Neutrophil (primary cell): ENCODE measurements around the gene IZUMO1.

Experiments
- H3K27ac ChIP-seq: fragments of 200-600 bp; sonication (generic); 2 replicates; pipeline ENCODE4 v1.5.1; 2016; ENCODE audit warnings: mild to moderate bottlenecking, moderate library complexity
- H3K27me3 ChIP-seq: fragments of 200-600 bp; sonication (generic); 2 replicates; pipeline ENCODE4 v1.6.0; 2016; ENCODE audit warnings: mild to moderate bottlenecking
- H3K36me3 ChIP-seq: fragments of 200-600 bp; sonication (generic); 2 replicates; pipeline ENCODE4 v1.5.1; 2017
- H3K4me1 ChIP-seq, 2 experiments: fragments of 200-600 bp in 1 of 2; sonication (generic) in 1 of 2; 1 replicate in 1 of 2; 2 replicates in 1 of 2; pipeline versions ENCODE4 v1.5.1 to v1.6.1; 2013 to 2016; ENCODE audit warnings: low read depth in 1 of 2, low read length in 1 of 2, mild to moderate bottlenecking in 1 of 2, moderate library complexity in 1 of 2; ENCODE audit not compliant: control insufficient read depth in 1 of 2, insufficient read depth in 1 of 2
- H3K4me3 ChIP-seq, 2 experiments: fragments of 200-600 bp in 1 of 2; sonication (generic) in 1 of 2; 1 replicate in 1 of 2; 2 replicates in 1 of 2; pipeline ENCODE4 v1.5.1; 2013 to 2016; ENCODE audit warnings: low read depth in 1 of 2, low read length in 1 of 2, mild to moderate bottlenecking in 1 of 2, moderate library complexity in 1 of 2
- H3K9me3 ChIP-seq: fragments of 200-600 bp; sonication (generic); 2 replicates; pipeline ENCODE4 v1.5.1; 2016
- TF ChIP-seq, protein P1 (sequence below): fragments of 200-600 bp; sonication (generic); IDR thresholded peaks from 2 replicates; pipeline ENCODE4 v1.5.1; 2016; ENCODE audit warnings: antibody characterized with exemption

Gene IZUMO1

GRCh38 chr19:48741129-48741999, 5.3 kb downstream of the IZUMO1 start:
- Histone ChIP-seq H3K4me3 (no peak overlapping the region), H3K4me1 (peaks cover 6 to 11% of the 10 kb centered on the region in 2 experiments), H3K36me3 (no peaks in the 10 kb centered on the region), H3K27me3 (peaks cover 91% of the 10 kb centered on the region), H3K9me3 (no peaks in the 10 kb centered on the region), H3K27ac (no peak overlapping the region)
- TF ChIP-seq, protein P1, sequence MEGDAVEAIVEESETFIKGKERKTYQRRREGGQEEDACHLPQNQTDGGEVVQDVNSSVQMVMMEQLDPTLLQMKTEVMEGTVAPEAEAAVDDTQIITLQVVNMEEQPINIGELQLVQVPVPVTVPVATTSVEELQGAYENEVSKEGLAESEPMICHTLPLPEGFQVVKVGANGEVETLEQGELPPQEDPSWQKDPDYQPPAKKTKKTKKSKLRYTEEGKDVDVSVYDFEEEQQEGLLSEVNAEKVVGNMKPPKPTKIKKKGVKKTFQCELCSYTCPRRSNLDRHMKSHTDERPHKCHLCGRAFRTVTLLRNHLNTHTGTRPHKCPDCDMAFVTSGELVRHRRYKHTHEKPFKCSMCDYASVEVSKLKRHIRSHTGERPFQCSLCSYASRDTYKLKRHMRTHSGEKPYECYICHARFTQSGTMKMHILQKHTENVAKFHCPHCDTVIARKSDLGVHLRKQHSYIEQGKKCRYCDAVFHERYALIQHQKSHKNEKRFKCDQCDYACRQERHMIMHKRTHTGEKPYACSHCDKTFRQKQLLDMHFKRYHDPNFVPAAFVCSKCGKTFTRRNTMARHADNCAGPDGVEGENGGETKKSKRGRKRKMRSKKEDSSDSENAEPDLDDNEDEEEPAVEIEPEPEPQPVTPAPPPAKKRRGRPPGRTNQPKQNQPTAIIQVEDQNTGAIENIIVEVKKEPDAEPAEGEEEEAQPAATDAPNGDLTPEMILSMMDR: no peak

DNA sequence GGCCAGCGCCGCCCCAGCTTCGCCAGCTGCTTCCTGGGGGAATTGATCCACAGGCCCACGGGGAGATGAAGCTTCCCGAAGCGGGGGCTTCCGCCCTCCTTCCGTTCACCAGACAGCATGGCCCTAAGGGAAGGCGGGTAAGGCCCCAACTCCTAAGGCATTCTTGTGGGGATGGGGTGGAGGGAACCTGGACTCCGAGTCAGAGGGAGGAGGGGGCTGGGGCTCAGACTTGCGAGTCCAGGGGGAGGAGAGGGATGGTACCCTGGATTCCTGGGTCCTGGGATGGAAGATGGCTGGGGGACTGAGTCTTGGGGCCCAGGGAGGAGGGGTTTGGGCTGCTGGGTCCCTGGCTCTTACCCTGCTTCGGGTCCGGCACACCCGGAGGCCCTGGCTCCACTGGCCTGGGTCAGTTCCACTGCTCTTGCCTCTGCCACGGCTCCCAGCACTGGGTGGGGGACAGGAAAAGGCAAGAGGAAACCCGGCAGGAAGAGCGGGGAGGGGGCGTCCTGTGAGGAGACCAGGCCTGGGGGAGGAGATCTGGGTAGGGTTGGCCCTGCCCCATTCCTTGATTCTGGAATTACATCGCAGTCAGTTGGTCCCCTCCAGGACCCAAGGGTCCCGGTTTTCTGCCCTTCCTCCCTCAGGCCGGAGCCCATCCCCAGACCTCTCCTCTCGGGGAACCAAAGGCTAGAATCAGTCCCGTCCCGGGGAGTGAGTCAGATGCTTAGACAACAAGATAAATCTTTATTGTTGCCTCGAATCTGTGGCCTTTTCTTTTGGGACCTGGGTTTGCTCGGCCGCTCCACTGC, 6.3 kb downstream of the IZUMO1 start, which contains the start of gene RASIP1:
RASIP1 (minus strand) TSS at position 447 of the 809 bp plus-strand sequence; CDS start at position 119, 328 bp downstream.
- no peak within 1 kb of the TSS for H3K27ac ChIP-seq
- H3K27me3 ChIP-seq: peaks cover 81% of the 10 kb centered on the region
- H3K9me3 ChIP-seq: no peaks in the 10 kb centered on the region
- TF ChIP-seq, protein P1: no peak
- peaks cover 6 to 11% of the 10 kb centered on the region in 2 experiments for H3K4me1 ChIP-seq
- H3K36me3 ChIP-seq: no peaks in the 10 kb centered on the region
- H3K4me3 ChIP-seq: no peak within 1 kb of the TSS

GRCh38 chr19:48739404-48740163, 7.1 kb downstream of the IZUMO1 start:
- H3K4me3 ChIP-seq: peak overlapping the region in 1 of 2 experiments; percentile 45
- H3K9me3 ChIP-seq: no peaks in the 10 kb centered on the region
- peaks cover 73% of the 10 kb centered on the region for H3K27me3 ChIP-seq
- no peak overlapping the region for H3K27ac ChIP-seq
- peaks cover 6 to 11% of the 10 kb centered on the region in 2 experiments for H3K4me1 ChIP-seq
- H3K36me3 ChIP-seq: no peaks in the 10 kb centered on the region
- TF ChIP-seq, protein P1: no peak

- no peak overlapping the region for H3K27ac ChIP-seq
- peaks cover 6 to 11% of the 10 kb centered on the region in 2 experiments for H3K4me1 ChIP-seq
- peaks cover 66% of the 10 kb centered on the region for H3K27me3 ChIP-seq
- peak overlapping the region; percentile 40 to 45 for H3K4me3 ChIP-seq
- no peaks in the 10 kb centered on the region for H3K36me3 ChIP-seq
- TF ChIP-seq, protein P1: no peak
- no peaks in the 10 kb centered on the region for H3K9me3 ChIP-seq
These were observed 7.9 kb downstream of the IZUMO1 start for GRCh38 chr19:48738557-48739403.
